Fibroblast of lung (primary cell): ENCODE data around the gene TNS3. TPM values are rescaled to one million over a fixed set of nuclear protein-coding genes. Genes with fewer than 3 reads are reported as not detected.

Experiments
- DNase-seq, 2 donors: peaks; one replicate each; pipeline versions ENCODE4 v3.0.0 to v3.0.0-alpha.2; 2010; ENCODE audit warnings: low read depth in 2 of 2
- H2AFZ ChIP-seq: 2 replicates; pipeline ENCODE4 v1.5.1; 2012; ENCODE audit warnings: low read length, control low read depth, inconsistent platforms
- H3K27ac ChIP-seq: 2 replicates; pipeline ENCODE4 v1.5.1; 2011; ENCODE audit warnings: low read length, control low read depth; ENCODE audit not compliant: insufficient read depth
- H3K27me3 ChIP-seq: 2 replicates; pipeline ENCODE4 v1.5.1; 2011; ENCODE audit warnings: mild to moderate bottlenecking, low read length; ENCODE audit not compliant: control insufficient read depth, insufficient read depth
- H3K36me3 ChIP-seq: 2 replicates; pipeline ENCODE4 v1.5.1; 2011; ENCODE audit warnings: low read length; ENCODE audit not compliant: control insufficient read depth, insufficient read depth
- H3K4me1 ChIP-seq: 2 replicates; pipeline ENCODE4 v1.5.1; 2011; ENCODE audit warnings: low read length; ENCODE audit not compliant: control insufficient read depth, insufficient read depth; ENCODE audit errors: extremely low read depth
- H3K4me2 ChIP-seq: 2 replicates; pipeline ENCODE4 v1.5.1; 2011; ENCODE audit warnings: low read length, control low read depth; ENCODE audit not compliant: insufficient read depth; ENCODE audit errors: extremely low read depth
- H3K4me3 ChIP-seq, 4 experiments: fragments of 200-600 bp in 1 of 4; sonication (generic) in 1 of 4; replicated peaks in 1 of 4; 2 replicates each; pipeline ENCODE4 v1.5.1; 2011 to 2016; ENCODE audit warnings: low read length in 4 of 4, low read depth in 3 of 4, mild to moderate bottlenecking in 3 of 4, control low read depth in 2 of 4, inconsistent platforms in 1 of 4, mixed read lengths in 1 of 4; ENCODE audit not compliant: insufficient read depth in 1 of 4; ENCODE audit errors: control extremely low read depth in 1 of 4
- H3K79me2 ChIP-seq: 2 replicates; pipeline ENCODE4 v1.5.1; 2012; ENCODE audit warnings: mild to moderate bottlenecking, low read length, inconsistent platforms; ENCODE audit not compliant: control insufficient read depth, insufficient read depth
- H3K9ac ChIP-seq: 2 replicates; pipeline ENCODE4 v1.5.1; 2011; ENCODE audit warnings: mild to moderate bottlenecking, low read length, control low read depth; ENCODE audit not compliant: insufficient read depth
- H3K9me3 ChIP-seq: 2 replicates; pipeline ENCODE4 v1.5.1; 2012; ENCODE audit warnings: low read depth, low read length; ENCODE audit not compliant: control insufficient read depth, insufficient read depth
- H4K20me1 ChIP-seq: 2 replicates; pipeline ENCODE4 v1.5.1; 2011; ENCODE audit warnings: low read length; ENCODE audit not compliant: control insufficient read depth, insufficient read depth; ENCODE audit errors: extremely low read depth
- EZH2 ChIP-seq: IDR thresholded peaks from 2 replicates; pipeline ENCODE4 v1.5.1; 2012; ENCODE audit warnings: low read length, control low read depth, mild to moderate bottlenecking; ENCODE audit errors: missing control alignments
- polyA plus RNA-seq, 2 donors: library from polyadenylated mRNA; depleted of rRNA in 1 of 2; stranded (reverse) in 1 of 2; unstranded in 1 of 2; fragments of >200 nt; gene quantifications; 2 replicates each; pipeline ENCODE4 v1.2.1, GENCODE V29; 2011 to 2012; ENCODE audit warnings: missing spikeins in 1 of 2
- total RNA-seq: library from RNA; depleted of rRNA; stranded (reverse); fragments of >200 nt; gene quantifications from 2 replicates; pipeline ENCODE4 v1.2.1, GENCODE V29; 2014
- TF ChIP-seq, protein P1 (sequence below), 2 donors: IDR thresholded peaks in 1 of 2; conservative IDR thresholded peaks in 1 of 2; 1 replicate in 1 of 2; 2 replicates in 1 of 2; pipeline ENCODE4 v1.5.1; 2011 to 2012; ENCODE audit warnings: low read length in 2 of 2, control low read depth in 1 of 2, inconsistent platforms in 1 of 2, low read depth in 1 of 2, mild to moderate bottlenecking in 1 of 2

Gene TNS3
- total and polyA plus RNA-seq, 2 donors (not counting 1 experiment from before 2014, with no cell fraction given) = 74.4 to 88.8 TPM

- no peak for DNase-seq
- H3K9me3 ChIP-seq = no peaks in the 10 kb centered on the region
- H3K36me3 ChIP-seq = peaks cover 18% of the 10 kb centered on the region
- H3K79me2 ChIP-seq = no peaks in the 10 kb centered on the region
- peaks cover 8% of the 10 kb centered on the region for H3K4me1 ChIP-seq
- no peak overlapping the region for H3K4me2 ChIP-seq
- TF ChIP-seq, protein P1, sequence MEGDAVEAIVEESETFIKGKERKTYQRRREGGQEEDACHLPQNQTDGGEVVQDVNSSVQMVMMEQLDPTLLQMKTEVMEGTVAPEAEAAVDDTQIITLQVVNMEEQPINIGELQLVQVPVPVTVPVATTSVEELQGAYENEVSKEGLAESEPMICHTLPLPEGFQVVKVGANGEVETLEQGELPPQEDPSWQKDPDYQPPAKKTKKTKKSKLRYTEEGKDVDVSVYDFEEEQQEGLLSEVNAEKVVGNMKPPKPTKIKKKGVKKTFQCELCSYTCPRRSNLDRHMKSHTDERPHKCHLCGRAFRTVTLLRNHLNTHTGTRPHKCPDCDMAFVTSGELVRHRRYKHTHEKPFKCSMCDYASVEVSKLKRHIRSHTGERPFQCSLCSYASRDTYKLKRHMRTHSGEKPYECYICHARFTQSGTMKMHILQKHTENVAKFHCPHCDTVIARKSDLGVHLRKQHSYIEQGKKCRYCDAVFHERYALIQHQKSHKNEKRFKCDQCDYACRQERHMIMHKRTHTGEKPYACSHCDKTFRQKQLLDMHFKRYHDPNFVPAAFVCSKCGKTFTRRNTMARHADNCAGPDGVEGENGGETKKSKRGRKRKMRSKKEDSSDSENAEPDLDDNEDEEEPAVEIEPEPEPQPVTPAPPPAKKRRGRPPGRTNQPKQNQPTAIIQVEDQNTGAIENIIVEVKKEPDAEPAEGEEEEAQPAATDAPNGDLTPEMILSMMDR (conservative IDR thresholded peaks at IDR 0.05 in 1 of 2, IDR thresholded peaks at IDR 0.05 in 1 of 2; ENCODE audit: low read depth in 1 of 2, low read length in 2 of 2) = no peak
- TF ChIP-seq EZH2 = no peak
- no peaks in the 10 kb centered on the region for H3K27me3 ChIP-seq
- no peaks in the 10 kb centered on the region for H4K20me1 ChIP-seq
- H3K4me3 ChIP-seq = no peak overlapping the region
- no peak overlapping the region for H3K9ac ChIP-seq
- no peak overlapping the region for H2AFZ ChIP-seq
- no peak overlapping the region for H3K27ac ChIP-seq
Measured at GRCh38 chr7:47391726-47392125, 190.2 kb downstream of the TNS3 start.

DNA sequence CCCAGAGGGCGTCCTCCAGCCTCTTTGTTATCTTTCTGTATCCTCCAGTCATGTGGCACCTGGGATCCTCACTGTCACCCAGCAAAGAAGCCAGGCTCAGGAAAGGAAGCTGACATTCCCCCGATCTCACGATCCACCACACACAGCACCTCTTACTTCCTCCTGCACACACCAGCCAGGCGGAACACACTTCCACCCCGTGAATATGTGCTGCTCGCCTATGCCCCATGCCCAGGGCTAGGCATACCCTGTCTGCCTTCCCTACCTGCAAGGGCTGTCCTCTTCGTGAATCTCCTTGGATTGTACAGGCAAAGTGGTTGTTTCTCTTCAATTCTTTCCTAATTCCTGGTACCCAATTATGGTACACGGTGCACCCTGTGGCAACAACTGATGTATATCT is 191.0 kb downstream of the TNS3 start:
- no peaks in the 10 kb centered on the region for H3K9me3 ChIP-seq
- no peak overlapping the region for H3K27ac ChIP-seq
- H3K4me2 ChIP-seq = no peak overlapping the region
- no peak for DNase-seq
- H3K36me3 ChIP-seq = peaks cover 15% of the 10 kb centered on the region
- no peak overlapping the region for H2AFZ ChIP-seq
- TF ChIP-seq, protein P1 (conservative IDR thresholded peaks at IDR 0.05 in 1 of 2, IDR thresholded peaks at IDR 0.05 in 1 of 2; ENCODE audit: low read depth in 1 of 2, low read length in 2 of 2) = no peak
- no peak for TF ChIP-seq EZH2
- no peaks in the 10 kb centered on the region for H3K79me2 ChIP-seq
- no peaks in the 10 kb centered on the region for H3K27me3 ChIP-seq
- H3K9ac ChIP-seq = no peak overlapping the region
- peaks cover 8% of the 10 kb centered on the region for H3K4me1 ChIP-seq
- H3K4me3 ChIP-seq = no peak overlapping the region
- H4K20me1 ChIP-seq = no peaks in the 10 kb centered on the region

DNA sequence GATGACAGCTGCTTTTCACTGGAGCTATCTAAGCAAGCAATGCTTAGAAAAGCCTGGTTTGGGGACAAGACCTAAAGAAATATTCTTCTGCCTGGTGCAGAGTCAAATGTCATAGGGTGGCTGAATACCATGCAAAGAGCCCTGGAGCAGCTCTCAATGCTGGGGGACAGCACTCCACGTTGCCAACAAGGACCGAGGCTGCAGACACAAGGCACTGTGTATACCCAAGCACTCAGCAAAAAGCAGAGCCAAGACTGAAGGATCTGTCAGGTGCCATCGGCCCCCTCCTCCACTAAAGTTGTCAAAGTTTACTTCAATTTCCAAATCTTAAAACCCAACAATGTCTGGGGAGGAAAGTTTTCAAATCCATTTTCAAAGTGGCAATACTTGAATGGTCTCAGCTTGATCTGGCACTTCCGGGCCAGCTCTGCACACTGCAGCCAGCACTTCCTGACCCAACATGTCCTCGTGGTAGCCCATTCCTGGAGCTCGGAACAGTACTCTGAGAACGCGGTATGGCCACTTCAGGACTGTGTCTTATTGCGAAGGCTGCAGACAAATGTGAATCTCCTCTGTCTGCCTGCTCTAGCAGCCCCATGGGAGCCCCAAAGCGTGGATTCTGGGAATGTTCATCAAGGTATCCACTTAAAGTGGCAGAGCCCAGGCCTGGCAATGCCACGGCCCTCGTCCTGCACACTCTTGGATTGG is 191.8 kb downstream of the TNS3 start:
- no peak for TF ChIP-seq EZH2
- TF ChIP-seq, protein P1 (conservative IDR thresholded peaks at IDR 0.05 in 1 of 2, IDR thresholded peaks at IDR 0.05 in 1 of 2; ENCODE audit: low read depth in 1 of 2, low read length in 2 of 2) = no peak
- H3K9ac ChIP-seq = no peak overlapping the region
- H3K79me2 ChIP-seq = no peaks in the 10 kb centered on the region
- H3K27me3 ChIP-seq = no peaks in the 10 kb centered on the region
- peaks cover 8% of the 10 kb centered on the region for H3K4me1 ChIP-seq
- DNase-seq = no peak
- peaks cover 11% of the 10 kb centered on the region for H3K36me3 ChIP-seq
- no peak overlapping the region for H3K4me3 ChIP-seq
- H3K27ac ChIP-seq = no peak overlapping the region
- H3K9me3 ChIP-seq = no peaks in the 10 kb centered on the region
- H2AFZ ChIP-seq = no peak overlapping the region
- H3K4me2 ChIP-seq = no peak overlapping the region
- no peaks in the 10 kb centered on the region for H4K20me1 ChIP-seq
